Cortex of kidney (tissue), 1 donor: ENCODE data around the gene ERGIC1.
"Not testable (repeated sequence)": the region's sequence is repeated elsewhere in the genome, so short reads cannot be mapped to it uniquely, and the experiment has no call there.

ENCODE experiments used
- DNase-seq: peaks from one replicate; lab custom pipeline; 2025; lab: John Stamatoyannopoulos, UW

The ERGIC1 gene

GRCh38 chr5:172801179-172801671 lies 32.8 kb upstream of the ERGIC1 start:
- no peak for DNase-seq

- no peak for DNase-seq
These were observed 31.9 kb upstream of the ERGIC1 start for GRCh38 chr5:172802112-172802511.

- no peak for DNase-seq
These were observed 31.4 kb upstream of the ERGIC1 start for GRCh38 chr5:172802567-172803176.

GRCh38 chr5:172805018-172805683 lies 28.9 kb upstream of the ERGIC1 start:
- DNase-seq: no peak

GRCh38 chr5:172805736-172806255 lies 28.3 kb upstream of the ERGIC1 start:
- no peak for DNase-seq

GRCh38 chr5:172806897-172807672 lies 27.0 kb upstream of the ERGIC1 start:
- no peak for DNase-seq

GRCh38 chr5:172807766-172808311 lies 26.2 kb upstream of the ERGIC1 start:
- DNase-seq: no peak

GRCh38 chr5:172809774-172810173 lies 24.3 kb upstream of the ERGIC1 start:
- no peak for DNase-seq

- DNase-seq: not testable (repeated sequence)
These were observed 23.1 kb upstream of the ERGIC1 start for GRCh38 chr5:172810996-172811395.

GRCh38 chr5:172815631-172816030 lies 18.4 kb upstream of the ERGIC1 start:
- no peak for DNase-seq

- DNase-seq: no peak
These were observed 17.0 kb upstream of the ERGIC1 start for GRCh38 chr5:172816925-172817562.

- no peak for DNase-seq
These were observed 16.4 kb upstream of the ERGIC1 start for GRCh38 chr5:172817664-172818063.

- DNase-seq: no peak
These were observed 16.0 kb upstream of the ERGIC1 start for GRCh38 chr5:172818081-172818480.

- no peak for DNase-seq
These were observed 14.5 kb upstream of the ERGIC1 start for GRCh38 chr5:172819569-172819968.

- DNase-seq: no peak
These were observed 13.8 kb upstream of the ERGIC1 start for GRCh38 chr5:172820046-172820767.

- no peak for DNase-seq
These were observed 12.6 kb upstream of the ERGIC1 start for GRCh38 chr5:172821340-172821985.

GRCh38 chr5:172823840-172824362 lies 10.2 kb upstream of the ERGIC1 start:
- DNase-seq: no peak

- DNase-seq: no peak
These were observed 8.3 kb upstream of the ERGIC1 start for GRCh38 chr5:172825610-172826204.

GRCh38 chr5:172827841-172828240 lies 6.2 kb upstream of the ERGIC1 start:
- DNase-seq: no peak

- DNase-seq: no peak
These were observed 5.1 kb upstream of the ERGIC1 start for GRCh38 chr5:172828911-172829431.
